ENCODE measurements around the gene SYCE1L.

The SYCE1L gene

GRCh38 chr16:77206533-77206932 is 7.3 kb downstream of the SYCE1L start:
- H3K9me3 ChIP-seq (ENCODE audit: low read length) = no peaks in the 10 kb centered on the region
- no peak overlapping the region for H2AFZ ChIP-seq (ENCODE audit: low read length)
- no peaks in the 10 kb centered on the region for H3K27me3 ChIP-seq (ENCODE audit: insufficient read depth, low read length)
- H3K79me2 ChIP-seq (ENCODE audit: insufficient read depth, low read length) = no peaks in the 10 kb centered on the region
- no peaks in the 10 kb centered on the region for H3K9me2 ChIP-seq (ENCODE audit: low read depth, low read length)
- H3K4me2 ChIP-seq (ENCODE audit: low read length) = no peak overlapping the region
- H3K36me3 ChIP-seq (ENCODE audit: insufficient read depth, low read length) = no peaks in the 10 kb centered on the region
- no peak for TF ChIP-seq EZH2 (IDR thresholded peaks at IDR 0.05; ENCODE audit: borderline replicate concordance, low read length)
- no peak for TF ChIP-seq CTCF (IDR thresholded peaks at IDR 0.05; ENCODE audit: low read length)
- no peak overlapping the region for H3K4me3 ChIP-seq (ENCODE audit: low read depth, low read length, poor library complexity, severe bottlenecking)
- no peaks in the 10 kb centered on the region for H3K4me1 ChIP-seq (ENCODE audit: insufficient read depth, low read length, severe bottlenecking)
- no peak overlapping the region for H3K9ac ChIP-seq (ENCODE audit: low read length)
- no peaks in the 10 kb centered on the region for H3F3A ChIP-seq (ENCODE audit: insufficient read depth, low read length)
- no peak overlapping the region for H3K27ac ChIP-seq (ENCODE audit: low read depth, low read length, poor library complexity, severe bottlenecking)
- H4K20me1 ChIP-seq (ENCODE audit: insufficient read depth, low read length) = no peaks in the 10 kb centered on the region

- H3K79me2 ChIP-seq (ENCODE audit: insufficient read depth, low read length) = no peaks in the 10 kb centered on the region
- no peaks in the 10 kb centered on the region for H3F3A ChIP-seq (ENCODE audit: insufficient read depth, low read length)
- no peaks in the 10 kb centered on the region for H3K4me1 ChIP-seq (ENCODE audit: insufficient read depth, low read length, severe bottlenecking)
- no peaks in the 10 kb centered on the region for H3K9me2 ChIP-seq (ENCODE audit: low read depth, low read length)
- H3K9ac ChIP-seq (ENCODE audit: low read length) = no peak overlapping the region
- H3K4me2 ChIP-seq (ENCODE audit: low read length) = no peak overlapping the region
- no peaks in the 10 kb centered on the region for H3K9me3 ChIP-seq (ENCODE audit: low read length)
- no peaks in the 10 kb centered on the region for H4K20me1 ChIP-seq (ENCODE audit: insufficient read depth, low read length)
- H3K27ac ChIP-seq (ENCODE audit: low read depth, low read length, poor library complexity, severe bottlenecking) = no peak overlapping the region
- no peak overlapping the region for H2AFZ ChIP-seq (ENCODE audit: low read length)
- H3K36me3 ChIP-seq (ENCODE audit: insufficient read depth, low read length) = no peaks in the 10 kb centered on the region
- no peak overlapping the region for H3K4me3 ChIP-seq (ENCODE audit: low read depth, low read length, poor library complexity, severe bottlenecking)
- TF ChIP-seq EZH2 (IDR thresholded peaks at IDR 0.05; ENCODE audit: borderline replicate concordance, low read length) = no peak
- TF ChIP-seq CTCF (IDR thresholded peaks at IDR 0.05; ENCODE audit: low read length) = no peak
- H3K27me3 ChIP-seq (ENCODE audit: insufficient read depth, low read length) = no peaks in the 10 kb centered on the region
Observed at GRCh38 chr16:77207030-77207429, 7.8 kb downstream of the SYCE1L start.

GRCh38 chr16:77208382-77208781 is 9.2 kb downstream of the SYCE1L start:
- Histone ChIP-seq H3F3A (ENCODE audit: insufficient read depth, low read length) (no peaks in the 10 kb centered on the region), H3K9ac (ENCODE audit: low read length) (no peak overlapping the region), H3K9me2 (ENCODE audit: low read depth, low read length) (no peaks in the 10 kb centered on the region), H3K27me3 (ENCODE audit: insufficient read depth, low read length) (no peaks in the 10 kb centered on the region), H3K79me2 (ENCODE audit: insufficient read depth, low read length) (no peaks in the 10 kb centered on the region), H4K20me1 (ENCODE audit: insufficient read depth, low read length) (no peaks in the 10 kb centered on the region), H3K27ac (ENCODE audit: low read depth, low read length, poor library complexity, severe bottlenecking) (no peak overlapping the region), H3K4me3 (ENCODE audit: low read depth, low read length, poor library complexity, severe bottlenecking) (no peak overlapping the region), H3K4me1 (ENCODE audit: insufficient read depth, low read length, severe bottlenecking) (peaks cover 5% of the 10 kb centered on the region), H3K36me3 (ENCODE audit: insufficient read depth, low read length) (no peaks in the 10 kb centered on the region), H3K9me3 (ENCODE audit: low read length) (no peaks in the 10 kb centered on the region), H3K4me2 (ENCODE audit: low read length) (no peak overlapping the region), H2AFZ (ENCODE audit: low read length) (no peak overlapping the region)
- TF ChIP-seq CTCF (IDR thresholded peaks at IDR 0.05; ENCODE audit: low read length) = no peak
- TF ChIP-seq EZH2 (IDR thresholded peaks at IDR 0.05; ENCODE audit: borderline replicate concordance, low read length) = no peak

All from OCI-LY1 (cell line).